Endothelial cell of umbilical vein (primary cell): ENCODE results near the gene TBC1D4. TPM values are rescaled to one million over a fixed set of nuclear protein-coding genes. Genes with fewer than 3 reads are reported as not detected.

Experiments used
- BruUV-seq: library from RNA; stranded (reverse); fragments of 400-500 nt; replicated peaks from 2 replicates; lab custom pipeline; 2021; lab: Mats Ljungman, UMichigan
- CTCF ChIA-PET: fragments of 300-600, 350-600 bp; sonication (Branson Sonifier 250); formaldehyde crosslinking; loops from one replicate; lab custom pipeline; 2021; ENCODE audit warnings: antibody characterized with exemption, inconsistent platforms; lab: Charles Lee
- POLR2A ChIA-PET: fragments of 300-600, 350-600 bp; sonication (Branson Sonifier 250); formaldehyde crosslinking; loops from one replicate; lab custom pipeline; 2021; ENCODE audit warnings: antibody characterized with exemption, inconsistent platforms; lab: Charles Lee
- DNase-seq: peaks from one replicate; pipeline ENCODE4 v3.0.0-alpha.2; 2011; ENCODE audit warnings: low read depth, low spot score
- FAIRE-seq: peaks from 2 replicates; lab custom pipeline; 2011; peaks lifted over from hg19 to GRCh38; lab: Jason Lieb, UNC
- H2AFZ ChIP-seq: 2 replicates; pipeline ENCODE4 v1.6.0; 2012; ENCODE audit warnings: low read depth, low read length, control low read depth, inconsistent platforms
- H3K27ac ChIP-seq: 2 replicates; pipeline ENCODE4 v1.5.1; 2011; ENCODE audit warnings: low read depth, mild to moderate bottlenecking, control low read depth, low read length, moderate library complexity; ENCODE audit not compliant: insufficient read depth
- H3K27me3 ChIP-seq, 2 experiments: 2 replicates each; pipeline versions ENCODE4 v1.6.0 to v1.6.1; 2011; ENCODE audit warnings: low read length in 2 of 2, mixed read lengths in 1 of 2; ENCODE audit not compliant: control insufficient read depth in 2 of 2, insufficient read depth in 2 of 2
- H3K36me3 ChIP-seq, 2 experiments: 2 replicates in 1 of 2; 3 replicates in 1 of 2; pipeline ENCODE4 v1.5.1; 2011; ENCODE audit warnings: low read length in 2 of 2, mild to moderate bottlenecking in 1 of 2, moderate library complexity in 1 of 2; ENCODE audit not compliant: control insufficient read depth in 2 of 2, insufficient read depth in 2 of 2; ENCODE audit errors: extremely low read depth in 1 of 2
- H3K4me1 ChIP-seq: 3 replicates; pipeline ENCODE4 v1.5.1; 2011; ENCODE audit warnings: mild to moderate bottlenecking, low read length; ENCODE audit not compliant: control insufficient read depth, insufficient read depth; ENCODE audit errors: extremely low read depth
- H3K4me2 ChIP-seq: 2 replicates; pipeline ENCODE4 v1.6.1; 2011; ENCODE audit warnings: low read length, control low read depth, mixed read lengths; ENCODE audit not compliant: insufficient read depth
- H3K4me3 ChIP-seq, 3 experiments: fragments of 200-600 bp in 1 of 3; sonication (generic), shearing (Covaris generic) in 1 of 3; replicated peaks in 1 of 3; 2 replicates each; pipeline ENCODE4 v1.5.1; 2011 to 2016; ENCODE audit warnings: control low read depth in 3 of 3, low read length in 3 of 3, mild to moderate bottlenecking in 2 of 3, inconsistent platforms in 1 of 3, low read depth in 1 of 3, moderate library complexity in 1 of 3; ENCODE audit not compliant: insufficient read depth in 1 of 3
- H3K79me2 ChIP-seq: 2 replicates; pipeline ENCODE4 v1.6.0; 2012; ENCODE audit warnings: low read length, inconsistent platforms; ENCODE audit not compliant: control insufficient read depth, insufficient read depth
- H3K9ac ChIP-seq: replicated peaks from 2 replicates; pipeline ENCODE3; 2011; ENCODE audit warnings: low read length, control low read depth; ENCODE audit not compliant: insufficient read depth; ENCODE audit errors: extremely low read depth
- H3K9me1 ChIP-seq: replicated peaks from 3 replicates; pipeline ENCODE4 v1.6.0; 2011; ENCODE audit warnings: mild to moderate bottlenecking, low read length; ENCODE audit not compliant: control insufficient read depth, insufficient read depth; ENCODE audit errors: extremely low read depth
- H3K9me3 ChIP-seq: replicated peaks from 2 replicates; pipeline ENCODE4 v1.5.1; 2012; ENCODE audit warnings: low read length, inconsistent platforms; ENCODE audit not compliant: control insufficient read depth, insufficient read depth
- H4K20me1 ChIP-seq: replicated peaks from 2 replicates; pipeline ENCODE3; 2011; ENCODE audit warnings: mild to moderate bottlenecking, low read length; ENCODE audit not compliant: control insufficient read depth, insufficient read depth; ENCODE audit errors: extremely low read depth
- CTCF ChIP-seq, 2 donors: IDR thresholded peaks; 1 replicate in 1 of 2; 2 replicates in 1 of 2; pipeline ENCODE4 v1.5.1; 2011; ENCODE audit warnings: low read length in 2 of 2, mild to moderate bottlenecking in 2 of 2, moderate library complexity in 2 of 2, control low read depth in 1 of 2, inconsistent platforms in 1 of 2, low read depth in 1 of 2; ENCODE audit not compliant: insufficient read depth in 1 of 2; ENCODE audit errors: extremely low read depth in 1 of 2
- EZH2 ChIP-seq: IDR thresholded peaks from 2 replicates; pipeline ENCODE4 v1.6.1; 2012; ENCODE audit warnings: borderline replicate concordance, low read depth, mild to moderate bottlenecking, moderate library complexity, low read length, inconsistent platforms; ENCODE audit not compliant: severe bottlenecking
- FOS ChIP-seq: IDR thresholded peaks from 2 replicates; pipeline ENCODE4 v1.6.1; 2011; ENCODE audit warnings: mild to moderate bottlenecking, low read length, moderate library complexity, borderline replicate concordance; ENCODE audit not compliant: insufficient read depth
- GATA2 ChIP-seq: IDR thresholded peaks from 2 replicates; pipeline ENCODE4 v1.7.0; 2011; ENCODE audit warnings: low read depth, mild to moderate bottlenecking, moderate library complexity, mixed read lengths, low read length; ENCODE audit not compliant: insufficient read length, insufficient read depth
- JUN ChIP-seq: IDR thresholded peaks from 2 replicates; pipeline ENCODE4 v1.6.1; 2011; ENCODE audit warnings: borderline replicate concordance, low read depth; ENCODE audit not compliant: insufficient read length, insufficient read depth
- MAX ChIP-seq: IDR thresholded peaks from 2 replicates; pipeline ENCODE4 v1.6.1; 2011; ENCODE audit not compliant: insufficient read depth, insufficient read length
- MYC ChIP-seq: IDR thresholded peaks from one replicate; pipeline ENCODE4 v1.6.1; 2011; ENCODE audit warnings: mild to moderate bottlenecking, low read depth, low read length
- POLR2A ChIP-seq: IDR thresholded peaks from 2 replicates; pipeline ENCODE4 v1.6.1; 2012; ENCODE audit warnings: low read depth, mild to moderate bottlenecking, control low read depth, low read length
- POLR2AphosphoS5 ChIP-seq: IDR thresholded peaks from 2 replicates; pipeline ENCODE4 v1.6.1; 2012; ENCODE audit warnings: low read depth, mild to moderate bottlenecking, control low read depth, low read length, moderate library complexity; ENCODE audit not compliant: insufficient read depth
- dilution Hi-C: fragments of 300-500 bp; cut with MboI; formaldehyde crosslinking; loops from one replicate; pipeline ENCODE4 v1.15.0; 2019; ENCODE audit warnings: low sequenced_read_pairs; ENCODE audit not compliant: extremely low pct_ligation_motif_present
- intact Hi-C: fragments of 100-400 bp; cut with micrococcal nuclease; formaldehyde crosslinking; loops from one replicate; pipeline ENCODE4 v1.10.0; 2022
- polyA plus RNA-seq, 4 experiments: library from polyadenylated mRNA; depleted of rRNA in 3 of 4; stranded (reverse) in 3 of 4; unstranded in 1 of 4; fragments of >200 nt; gene quantifications; 2 replicates each; pipeline versions ENCODE4 v1.2.1 to v1.2.3, GENCODE V29; 2011 to 2012; ENCODE audit warnings: missing spikeins in 1 of 4
- total RNA-seq: library from RNA; stranded (reverse); gene quantifications from 2 replicates; pipeline ENCODE4 v1.2.3, GENCODE V29; 2021

TBC1D4 gene
- total and polyA plus RNA-seq, 2 donors (not counting 3 experiments of a cell fraction or from before 2014, with no cell fraction given) = 58.3 to 81.0 TPM

GRCh38 chr13:75407473-75407872 lies 74.5 kb downstream of the TBC1D4 start:
- H3K9me3 ChIP-seq = no peaks in the 10 kb centered on the region
- POLR2A ChIA-PET = no interaction called here
- no peak overlapping the region for H3K9ac ChIP-seq
- intact Hi-C loops (no loop called here), dilution Hi-C loops (no loop called here)
- TF ChIP-seq FOS = no peak
- TF ChIP-seq GATA2 = no peak
- TF ChIP-seq JUN = no peak
- no peak for TF ChIP-seq MYC
- TF ChIP-seq MAX = no peak
- no peak for TF ChIP-seq POLR2AphosphoS5
- H3K4me3 ChIP-seq = no peak overlapping the region
- no peaks in the 10 kb centered on the region for H3K36me3 ChIP-seq
- BruUV-seq = no TSS peak
- DNase-seq (no peak), FAIRE-seq (no peak)
- no peaks in the 10 kb centered on the region for H4K20me1 ChIP-seq
- H2AFZ ChIP-seq = no peak overlapping the region
- H3K27me3 ChIP-seq = no peaks in the 10 kb centered on the region
- no peaks in the 10 kb centered on the region for H3K9me1 ChIP-seq
- H3K4me2 ChIP-seq = no peak overlapping the region
- CTCF ChIA-PET = interaction anchor here (0.8 to 1.0 kb wide), 2 partner anchors 10 to 11 kb away, joined by 3 read pairs; no protein-coding TSS in a partner anchor
- no peak overlapping the region for H3K27ac ChIP-seq
- H3K4me1 ChIP-seq = no peaks in the 10 kb centered on the region
- peaks cover 5% of the 10 kb centered on the region for H3K79me2 ChIP-seq

- Histone ChIP-seq H3K9me3 (no peaks in the 10 kb centered on the region), H3K27ac (no peak overlapping the region), H3K79me2 (peaks cover 5% of the 10 kb centered on the region), H2AFZ (no peak overlapping the region), H3K4me1 (no peaks in the 10 kb centered on the region), H3K9me1 (no peaks in the 10 kb centered on the region), H3K4me2 (no peak overlapping the region), H4K20me1 (no peaks in the 10 kb centered on the region), H3K9ac (no peak overlapping the region), H3K4me3 (no peak overlapping the region), H3K36me3 (no peaks in the 10 kb centered on the region), H3K27me3 (no peaks in the 10 kb centered on the region)
- no TSS peak for BruUV-seq
- TF ChIP-seq MYC (no peak), POLR2AphosphoS5 (no peak), CTCF (IDR thresholded peaks at IDR 0.05; ENCODE audit: extremely low read depth in 1 of 2, insufficient read depth in 1 of 2, low read depth in 1 of 2, low read length in 2 of 2) (no peak), MAX (no peak), JUN (no peak), EZH2 (no peak), GATA2 (no peak), FOS (no peak), POLR2A (no peak)
- DNase-seq (no peak), FAIRE-seq (no peak)
- intact Hi-C loops = no loop called here
- POLR2A ChIA-PET = no interaction called here
- CTCF ChIA-PET = no interaction called here
- dilution Hi-C loops = no loop called here
Observed at GRCh38 chr13:75405976-75406703, 75.8 kb downstream of the TBC1D4 start.
